Glutamatergic neuron (in vitro differentiated cells): ENCODE results near the gene PXDN. TPM values are rescaled to one million over a fixed set of nuclear protein-coding genes. Genes with fewer than 3 reads are reported as not detected.

Experiments used
- DNase-seq: peaks from one replicate; pipeline ENCODE4 v3.0.0; 2022
- H3K27ac Mint-ChIP-seq: one replicate; pipeline ENCODE4 v1.8.0; 2020; ENCODE audit warnings: mild to moderate bottlenecking, mixed read lengths, inconsistent platforms; ENCODE audit not compliant: unreplicated experiment
- H3K27me3 Mint-ChIP-seq: one replicate; pipeline ENCODE4 v1.8.0; 2020; ENCODE audit warnings: mild to moderate bottlenecking, moderate library complexity, mixed read lengths, inconsistent platforms; ENCODE audit not compliant: unreplicated experiment
- H3K36me3 Mint-ChIP-seq: one replicate; pipeline ENCODE4 v1.8.0; 2020; ENCODE audit warnings: mild to moderate bottlenecking, mixed read lengths, inconsistent platforms; ENCODE audit not compliant: unreplicated experiment
- H3K4me1 Mint-ChIP-seq: one replicate; pipeline ENCODE4 v1.8.0; 2020; ENCODE audit warnings: mild to moderate bottlenecking, low read depth, mixed read lengths, inconsistent platforms; ENCODE audit not compliant: unreplicated experiment
- H3K4me3 Mint-ChIP-seq: one replicate; pipeline ENCODE4 v1.8.0; 2020; ENCODE audit warnings: mild to moderate bottlenecking, mixed read lengths, inconsistent platforms; ENCODE audit not compliant: unreplicated experiment
- H3K9me3 Mint-ChIP-seq: one replicate; pipeline ENCODE4 v1.8.0; 2020; ENCODE audit warnings: mild to moderate bottlenecking, moderate library complexity, mixed read lengths, inconsistent platforms; ENCODE audit not compliant: unreplicated experiment
- CTCF ChIP-seq: fragments of 200-600 bp; sonication (generic); IDR thresholded peaks from one replicate; pipeline ENCODE4 v1.5.0; 2021; ENCODE audit not compliant: partially characterized antibody, unreplicated experiment
- total RNA-seq: library from RNA; stranded (reverse); fragmentation: NEBNext Ultra II Directional; extraction: Animal tissue kit (Norgen Biotek cat#: 25700); gene quantifications from one replicate; pipeline ENCODE4 v1.2.1, GENCODE V29; 2021; ENCODE audit not compliant: unreplicated experiment

PXDN gene
- total RNA-seq, 1 donor from 2014 or later = 226 TPM

DNA sequence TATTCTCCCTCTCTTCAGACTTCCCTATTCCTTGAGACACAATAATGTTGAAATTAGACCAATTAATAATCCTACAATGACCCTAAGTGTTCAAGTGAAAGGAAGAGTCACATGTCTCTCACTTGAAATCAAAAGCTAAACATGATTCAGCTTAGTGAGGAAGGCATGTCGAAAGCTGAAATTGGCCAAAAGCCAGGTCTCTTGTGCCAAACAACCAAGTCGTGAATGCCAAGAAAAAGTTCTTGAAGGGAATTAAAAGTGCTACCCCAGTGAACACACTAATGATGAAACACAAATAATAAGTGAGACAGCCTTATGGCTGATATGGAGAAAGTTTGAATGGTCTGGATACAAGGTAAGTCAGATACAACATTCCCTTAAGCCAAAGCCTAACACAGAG lies 115.4 kb downstream of the PXDN start:
- Mint-ChIP-seq H3K4me3 (no peak overlapping the region), H3K27ac (no peak overlapping the region), H3K4me1 (peaks cover 14% of the 10 kb centered on the region), H3K36me3 (peaks cover 19% of the 10 kb centered on the region), H3K9me3 (peaks cover 4% of the 10 kb centered on the region), H3K27me3 (peaks cover 4% of the 10 kb centered on the region)
- TF ChIP-seq CTCF = no peak
- DNase-seq = no peak

DNA sequence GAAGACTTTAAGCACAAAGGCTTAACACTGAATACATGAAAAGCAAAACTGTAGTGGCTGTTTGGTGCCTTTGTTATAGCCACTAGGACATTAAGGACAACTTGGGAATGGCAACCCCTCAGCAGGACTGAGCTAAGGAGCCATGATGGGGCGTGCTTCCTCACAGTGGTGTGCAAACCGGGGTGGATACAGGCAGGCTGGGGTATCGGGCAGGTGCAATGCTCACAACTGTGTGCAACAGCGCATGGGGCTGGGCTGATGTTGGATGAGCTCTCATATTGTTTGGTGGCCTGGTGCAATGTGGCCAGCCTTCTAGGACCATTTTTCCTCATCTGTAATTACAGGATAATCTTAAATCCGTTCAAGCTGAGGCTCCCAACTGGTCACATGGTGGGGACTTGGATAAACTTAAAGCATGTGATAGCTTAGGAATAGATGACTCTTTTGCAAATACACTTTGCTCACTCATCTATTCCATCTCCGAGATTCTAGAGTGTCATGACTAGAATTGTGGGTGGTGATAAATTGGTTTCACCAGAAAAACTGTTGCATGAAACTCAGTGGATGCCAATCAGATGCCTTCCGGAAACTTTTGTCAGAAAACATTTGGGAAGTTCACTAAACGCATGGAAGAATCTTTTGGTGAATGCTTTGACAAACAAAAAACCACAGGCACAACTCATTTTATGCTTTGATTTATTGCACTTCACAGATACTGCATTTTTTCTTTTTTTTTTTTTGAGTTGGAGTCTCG lies 116.5 kb downstream of the PXDN start:
- Mint-ChIP-seq H3K4me1 (peaks cover 15% of the 10 kb centered on the region), H3K36me3 (peaks cover 23% of the 10 kb centered on the region), H3K9me3 (peaks cover 8% of the 10 kb centered on the region), H3K27me3 (peaks cover 4% of the 10 kb centered on the region), H3K27ac (no peak overlapping the region), H3K4me3 (no peak overlapping the region)
- no peak for TF ChIP-seq CTCF
- no peak for DNase-seq

DNA sequence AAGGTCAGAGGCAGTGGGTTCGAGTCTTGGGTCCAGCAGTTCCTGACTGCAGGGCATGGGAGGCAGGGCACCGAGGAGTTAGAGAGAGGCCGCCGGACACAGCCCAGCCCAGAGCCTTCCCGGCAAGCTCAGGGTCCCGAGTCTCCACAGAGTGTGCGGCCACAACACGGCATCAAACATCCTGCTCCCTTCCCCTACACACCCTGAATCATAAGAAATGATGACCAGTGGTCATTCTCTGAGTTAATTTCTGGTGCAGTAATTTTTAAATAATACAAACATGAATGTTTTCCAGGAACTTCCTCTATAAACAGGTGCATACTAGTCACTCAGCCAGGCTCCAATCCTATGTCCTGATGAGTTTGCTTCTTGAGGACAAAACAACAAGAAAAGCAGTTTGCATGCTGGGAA lies 118.0 kb downstream of the PXDN start:
- no peak for TF ChIP-seq CTCF
- Mint-ChIP-seq H3K4me1 (peaks cover 12% of the 10 kb centered on the region), H3K9me3 (peaks cover 7% of the 10 kb centered on the region), H3K36me3 (peaks cover 27% of the 10 kb centered on the region), H3K27me3 (no peaks in the 10 kb centered on the region), H3K4me3 (no peak overlapping the region), H3K27ac (no peak overlapping the region)
- DNase-seq = peak; percentile 15

DNA sequence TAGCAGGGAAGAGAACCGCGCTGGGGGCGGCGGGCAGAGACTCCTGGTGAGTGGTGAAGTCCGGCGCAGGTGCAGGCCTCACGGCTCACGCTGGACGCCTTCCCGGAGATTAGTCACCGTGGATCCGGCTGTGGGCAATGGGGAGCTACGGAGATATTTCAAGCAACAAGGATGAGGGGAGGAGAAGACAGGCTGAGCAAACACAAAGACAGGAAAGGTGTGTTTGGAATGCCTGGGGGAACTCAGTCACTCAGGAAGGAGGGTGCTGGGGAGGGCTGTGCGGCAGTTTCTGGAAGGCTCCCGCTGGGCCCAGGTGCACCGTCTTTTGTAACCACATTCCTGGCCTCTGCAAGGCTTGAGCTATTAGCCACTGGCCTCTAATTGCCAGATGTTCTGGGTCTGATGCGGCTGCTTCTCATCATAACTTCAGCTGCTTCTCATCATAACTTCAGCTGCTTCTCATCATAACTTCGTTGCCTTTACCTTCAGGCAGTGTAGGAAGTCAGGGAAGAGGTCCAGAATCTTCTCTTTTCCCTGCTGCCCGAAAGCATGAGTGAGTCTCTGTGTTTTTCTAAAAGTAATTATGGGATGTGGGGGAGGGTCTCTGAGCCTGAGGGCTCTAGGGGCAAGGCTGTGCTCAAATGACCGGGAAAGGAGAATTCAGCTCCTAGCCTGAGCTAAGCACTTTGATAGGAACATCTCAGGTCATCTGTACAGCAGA lies 118.9 kb downstream of the PXDN start:
- Mint-ChIP-seq H3K4me1 (peaks cover 12% of the 10 kb centered on the region), H3K27ac (peak overlapping the region; percentile 1), H3K4me3 (no peak overlapping the region), H3K9me3 (peaks cover 6% of the 10 kb centered on the region), H3K36me3 (peaks cover 30% of the 10 kb centered on the region), H3K27me3 (no peaks in the 10 kb centered on the region)
- DNase-seq = peak; percentile 13
- TF ChIP-seq CTCF = no peak

DNA sequence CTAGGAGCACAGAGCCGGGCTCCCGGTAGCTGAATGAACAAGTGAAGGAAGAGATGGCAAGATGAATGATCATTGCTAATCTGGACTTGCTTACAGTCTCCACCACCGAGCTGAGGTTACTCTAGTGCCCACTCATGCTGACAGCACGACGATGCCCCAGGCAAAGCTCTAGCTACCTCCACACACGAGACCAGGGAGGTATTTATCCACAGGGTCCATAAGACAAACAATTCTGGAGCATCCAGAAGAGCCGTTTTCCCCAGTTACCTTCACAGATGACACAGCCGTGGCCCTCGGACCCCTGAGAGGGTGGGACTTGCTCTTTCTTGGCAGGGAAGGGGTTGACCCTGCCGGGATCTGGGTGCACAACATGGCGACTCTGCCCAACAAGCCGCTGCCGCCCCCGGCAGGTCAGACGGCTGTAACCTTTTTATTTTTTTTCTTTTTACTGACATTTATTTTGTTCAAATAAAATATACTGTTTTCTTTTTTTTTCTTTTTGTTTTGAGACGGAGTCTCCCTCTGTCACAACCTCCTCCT lies 120.3 kb downstream of the PXDN start:
- Mint-ChIP-seq H3K4me3 (no peak overlapping the region), H3K27me3 (no peaks in the 10 kb centered on the region)

More for the DNA sequence above, 120.3 kb downstream of the PXDN start:
- peaks cover 12% of the 10 kb centered on the region for H3K4me1 Mint-ChIP-seq
- H3K27ac Mint-ChIP-seq = no peak overlapping the region
- peaks cover 23% of the 10 kb centered on the region for H3K36me3 Mint-ChIP-seq
- peak; percentile 5 for DNase-seq
- TF ChIP-seq CTCF = no peak
- peaks cover 5% of the 10 kb centered on the region for H3K9me3 Mint-ChIP-seq
